ENCODE data around the gene ZMYND8. TPM values are rescaled to one million over a fixed set of nuclear protein-coding genes. Genes with fewer than 3 reads are reported as not detected.

ZMYND8 gene
- total and polyA plus RNA-seq, 2 of the 4 experiments (the other 2 are of a cell fraction): 24.0 to 28.2 TPM

GRCh38 chr20:47210470-47210869, 146.0 kb downstream of the ZMYND8 start:
- peaks cover 50% of the 10 kb centered on the region for H3K36me3 ChIP-seq (ENCODE audit: control insufficient read depth, insufficient read depth, low read length)
- CTCF ChIA-PET: no interaction called here
- no peak overlapping the region for H3K23ac ChIP-seq (ENCODE audit: low read depth, low read length)
- H3K56ac ChIP-seq (ENCODE audit: extremely low read depth, insufficient read depth, low read length): no peak overlapping the region
- H4K91ac ChIP-seq (ENCODE audit: insufficient read depth, low read depth, low read length): no peak overlapping the region
- no peak overlapping the region for H2AK9ac ChIP-seq (replicated peaks; ENCODE audit: low read depth, low read length, poor library complexity)
- TF ChIP-seq POLR2A (IDR thresholded peaks at IDR 0.05; ENCODE audit: low read depth, low read length) (no peak), FOS (IDR thresholded peaks at IDR 0.05; ENCODE audit: low read depth, low read length) (no peak), RFX5 (IDR thresholded peaks at IDR 0.05; ENCODE audit: low read depth, low read length) (no peak), CTCF (conservative IDR thresholded peaks at IDR 0.05; ENCODE audit: low read depth, low read length) (no peak), CEBPB (IDR thresholded peaks at IDR 0.05; ENCODE audit: low read depth, low read length) (no peak)
- no peak overlapping the region for H3K14ac ChIP-seq (replicated peaks; ENCODE audit: low read depth, low read length)
- H2BK20ac ChIP-seq (ENCODE audit: low read depth, low read length): no peak overlapping the region
- H3K4ac ChIP-seq (ENCODE audit: low read depth, low read length): no peak overlapping the region
- no TSS peak for BruUV-seq (replicated peaks)
- no peak overlapping the region for H3K4me2 ChIP-seq (ENCODE audit: low read depth, low read length)
- H3K9me1 ChIP-seq (ENCODE audit: insufficient read depth, low read length): peaks cover 20% of the 10 kb centered on the region; the same call in 1 of the 2 replicates
- no peak overlapping the region for H2AK5ac ChIP-seq (ENCODE audit: low read depth, low read length)
- no peak overlapping the region for H4K8ac ChIP-seq (ENCODE audit: low read depth in 2 of 2, low read length in 2 of 2)
- H3K9me3 ChIP-seq (ENCODE audit: control insufficient read depth, insufficient read depth, low read length): no peaks in the 10 kb centered on the region
- no peak overlapping the region for H2BK120ac ChIP-seq (ENCODE audit: low read depth, low read length)
- no peak overlapping the region for H3K4me3 ChIP-seq (ENCODE audit: insufficient read depth, low read depth, low read length)
- H3K4me1 ChIP-seq (ENCODE audit: control insufficient read depth, insufficient read depth, low read length): no peaks in the 10 kb centered on the region
- no peak overlapping the region for H3K18ac ChIP-seq (ENCODE audit: low read depth, low read length)
- no CpG with 5 or more reads among the region's 13 CpGs for WGBS, 2 experiments (ENCODE audit: extremely low coverage in 2 of 2, insufficient read length in 1 of 2)
- H3K9ac ChIP-seq (ENCODE audit: low read depth, low read length): no peak overlapping the region
- POLR2A ChIA-PET (ENCODE audit: unreplicated experiment): no interaction called here
- no peaks in the 10 kb centered on the region; the same call in none of the 2 replicates for H4K20me1 ChIP-seq (ENCODE audit: insufficient read depth, low read length)
- H2BK5ac ChIP-seq (ENCODE audit: low read depth, low read length, poor library complexity, severe bottlenecking): no peak overlapping the region
- no peak overlapping the region for H2AFZ ChIP-seq (replicated peaks; ENCODE audit: low read length, poor library complexity)
- in situ Hi-C loops (cut with MboI; ENCODE audit: low sequenced_read_pairs): no loop called here
- dilution Hi-C loops (cut with HindIII; ENCODE audit: low sequenced_read_pairs, unreplicated experiment): no loop called here
- DNase-seq (no peak), ATAC-seq (ENCODE audit: low read depth) (no peak)
- no peak overlapping the region for H3K27ac ChIP-seq (ENCODE audit: insufficient read depth, low read length)
- H2BK15ac ChIP-seq (ENCODE audit: low read depth, low read length): no peak overlapping the region
- H4K5ac ChIP-seq (ENCODE audit: low read depth, low read length): no peak overlapping the region
- H3K79me1 ChIP-seq (ENCODE audit: low read depth in 1 of 2, low read length in 2 of 2): peaks cover 22 to 54% of the 10 kb centered on the region in 2 experiments; a peak in 3 of 4 replicates
- intact Hi-C loops (cut with micrococcal nuclease): no loop called here
- H3K27me3 ChIP-seq (ENCODE audit: control insufficient read depth, insufficient read depth, low read length): no peaks in the 10 kb centered on the region

All from IMR-90 (cell line).